Osteoblast (primary cell): Measurements from ENCODE around the gene ZBED5. TPM values are rescaled to one million over a fixed set of nuclear protein-coding genes. Genes with fewer than 3 reads are reported as not detected.

Experiments
- DNase-seq: peaks from one replicate; pipeline ENCODE4 v3.0.0; 2011; ENCODE audit warnings: low spot score, mixed read lengths; ENCODE audit not compliant: insufficient read length; ENCODE audit errors: missing footprints
- H2AFZ ChIP-seq: 2 replicates; pipeline ENCODE4 v1.6.0; 2011; ENCODE audit warnings: mild to moderate bottlenecking, low read length
- H3K27ac ChIP-seq: 2 replicates; pipeline ENCODE4 v1.5.1; 2011; ENCODE audit warnings: mild to moderate bottlenecking, low read depth, low read length, moderate library complexity
- H3K27me3 ChIP-seq: 2 replicates; pipeline ENCODE4 v1.6.0; 2012; ENCODE audit warnings: mild to moderate bottlenecking, control low read depth, inconsistent platforms, low read length, moderate library complexity; ENCODE audit not compliant: insufficient read depth
- H3K36me3 ChIP-seq: 2 replicates; pipeline ENCODE4 v1.5.1; 2011; ENCODE audit warnings: mild to moderate bottlenecking, low read length, control low read depth, moderate library complexity; ENCODE audit not compliant: insufficient read depth
- H3K4me1 ChIP-seq: 2 replicates; pipeline ENCODE4 v1.5.1; 2011; ENCODE audit warnings: mild to moderate bottlenecking, low read length, control low read depth, moderate library complexity; ENCODE audit not compliant: insufficient read depth
- H3K4me2 ChIP-seq: 2 replicates; pipeline ENCODE4 v1.6.0; 2011; ENCODE audit warnings: mild to moderate bottlenecking, low read length; ENCODE audit not compliant: insufficient read depth
- H3K4me3 ChIP-seq: fragments of 200-600 bp; sonication (generic); 3 replicates; pipeline ENCODE4 v1.5.1; 2012; ENCODE audit warnings: mild to moderate bottlenecking, low read length, inconsistent platforms; ENCODE audit not compliant: insufficient read depth
- H3K79me2 ChIP-seq: 2 replicates; pipeline ENCODE4 v1.6.0; 2012; ENCODE audit warnings: mild to moderate bottlenecking, low read length, control low read depth, inconsistent platforms; ENCODE audit not compliant: insufficient read depth
- H3K9me3 ChIP-seq: 2 replicates; pipeline ENCODE4 v1.5.1; 2011; ENCODE audit warnings: low read depth, low read length, control low read depth
- H4K20me1 ChIP-seq: 2 replicates; pipeline ENCODE4 v1.6.0; 2012; ENCODE audit warnings: mild to moderate bottlenecking, low read length, control low read depth; ENCODE audit not compliant: insufficient read depth
- CTCF ChIP-seq: IDR thresholded peaks from 2 replicates; pipeline ENCODE4 v1.5.1; 2011; ENCODE audit warnings: mild to moderate bottlenecking, low read depth, low read length, moderate library complexity; ENCODE audit errors: extremely low read depth
- total RNA-seq: library from RNA; depleted of rRNA; stranded (reverse); fragments of >200 nt; gene quantifications from 2 replicates; pipeline ENCODE4 v1.2.3, GENCODE V29; 2012

The ZBED5 gene
- total RNA-seq, 1 donor = 29.7 TPM

- no peaks in the 10 kb centered on the region for H3K27me3 ChIP-seq
- H3K27ac ChIP-seq = no peak overlapping the region
- no peak overlapping the region for H2AFZ ChIP-seq
- peaks cover 22% of the 10 kb centered on the region for H3K4me1 ChIP-seq
- H3K9me3 ChIP-seq = no peaks in the 10 kb centered on the region
- no peak overlapping the region for H3K4me3 ChIP-seq
- no peak overlapping the region for H3K4me2 ChIP-seq
- peaks cover 56% of the 10 kb centered on the region for H3K79me2 ChIP-seq
- H3K36me3 ChIP-seq = peaks cover 88% of the 10 kb centered on the region
- H4K20me1 ChIP-seq = peaks cover 74% of the 10 kb centered on the region
- no peak for TF ChIP-seq CTCF
- DNase-seq = no peak
These were observed 54.2 kb downstream of the ZBED5 start for GRCh38 chr11:10803676-10804075.

Other genes starting within 250 kb of the ZBED5 start
- gene IRAG1, start 164.3 kb downstream of the ZBED5 start, total RNA-seq = 2.7 and 4.3 TPM in 2 replicates
- gene CTR9, start 106.8 kb downstream of the ZBED5 start, total RNA-seq = 25.0 and 27.4 TPM in 2 replicates
- gene EIF4G2, start 49.1 kb downstream of the ZBED5 start, total RNA-seq = 748 and 782 TPM in 2 replicates